Right atrium auricular region (tissue), 2 donors: Measurements from ENCODE around the gene ASTL. TPM values are rescaled to one million over a fixed set of nuclear protein-coding genes. Genes with fewer than 3 reads are reported as not detected.

Experiments
- DNase-seq: peaks from one replicate; pipeline ENCODE4 v3.0.0-alpha.2; 2019; ENCODE audit warnings: low spot score
- H3K27ac ChIP-seq, 2 donors: fragments of 200-600 bp; sonication (generic); 1 replicate in 1 of 2; 2 replicates in 1 of 2; pipeline ENCODE4 v1.5.1; 2016 to 2019
- H3K27me3 ChIP-seq, 2 donors: fragments of 200-600 bp; sonication (generic); one replicate each; pipeline versions ENCODE4 v1.5.1 to v1.6.0; 2017 to 2019
- H3K36me3 ChIP-seq: fragments of 200-600 bp; sonication (generic); one replicate; pipeline ENCODE4 v1.5.1; 2016
- H3K4me1 ChIP-seq, 2 donors: fragments of 200-600 bp; sonication (generic); one replicate each; pipeline versions ENCODE4 v1.5.1 to v1.6.0; 2017 to 2019
- H3K4me3 ChIP-seq, 2 donors: fragments of 200-600 bp; sonication (generic); 1 replicate in 1 of 2; 2 replicates in 1 of 2; pipeline ENCODE4 v1.5.1; 2017 to 2019; ENCODE audit warnings: mild to moderate bottlenecking in 1 of 2, moderate library complexity in 1 of 2
- H3K9me3 ChIP-seq, 2 donors: fragments of 200-600 bp; sonication (generic); one replicate each; pipeline ENCODE4 v1.5.1; 2019
- total RNA-seq, 2 donors: library from RNA; depleted of rRNA; stranded (reverse); fragments of >200 nt; gene quantifications; one replicate each; pipeline ENCODE4 v1.1.0, GENCODE V29; 2016
- TF ChIP-seq, protein P1 (sequence below), 2 donors: fragments of 200-600 bp; sonication (generic); IDR thresholded peaks; one replicate each; pipeline ENCODE4 v1.5.1; 2019; ENCODE audit warnings: antibody characterized with exemption in 2 of 2

ASTL gene
- total RNA-seq, 2 donors from 2014 or later = not detected

- H3K9me3 ChIP-seq = no peaks in the 10 kb centered on the region
- H3K4me3 ChIP-seq = no peak overlapping the region
- no peaks in the 10 kb centered on the region for H3K27me3 ChIP-seq
- no peaks in the 10 kb centered on the region for H3K4me1 ChIP-seq
- TF ChIP-seq, protein P1, sequence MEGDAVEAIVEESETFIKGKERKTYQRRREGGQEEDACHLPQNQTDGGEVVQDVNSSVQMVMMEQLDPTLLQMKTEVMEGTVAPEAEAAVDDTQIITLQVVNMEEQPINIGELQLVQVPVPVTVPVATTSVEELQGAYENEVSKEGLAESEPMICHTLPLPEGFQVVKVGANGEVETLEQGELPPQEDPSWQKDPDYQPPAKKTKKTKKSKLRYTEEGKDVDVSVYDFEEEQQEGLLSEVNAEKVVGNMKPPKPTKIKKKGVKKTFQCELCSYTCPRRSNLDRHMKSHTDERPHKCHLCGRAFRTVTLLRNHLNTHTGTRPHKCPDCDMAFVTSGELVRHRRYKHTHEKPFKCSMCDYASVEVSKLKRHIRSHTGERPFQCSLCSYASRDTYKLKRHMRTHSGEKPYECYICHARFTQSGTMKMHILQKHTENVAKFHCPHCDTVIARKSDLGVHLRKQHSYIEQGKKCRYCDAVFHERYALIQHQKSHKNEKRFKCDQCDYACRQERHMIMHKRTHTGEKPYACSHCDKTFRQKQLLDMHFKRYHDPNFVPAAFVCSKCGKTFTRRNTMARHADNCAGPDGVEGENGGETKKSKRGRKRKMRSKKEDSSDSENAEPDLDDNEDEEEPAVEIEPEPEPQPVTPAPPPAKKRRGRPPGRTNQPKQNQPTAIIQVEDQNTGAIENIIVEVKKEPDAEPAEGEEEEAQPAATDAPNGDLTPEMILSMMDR (IDR thresholded peaks at IDR 0.05) = no peak
- H3K27ac ChIP-seq = no peak overlapping the region
- no peak for DNase-seq
- H3K36me3 ChIP-seq = no peaks in the 10 kb centered on the region
These were observed 15.7 kb upstream of the ASTL start for GRCh38 chr2:96153991-96154431.

DNA sequence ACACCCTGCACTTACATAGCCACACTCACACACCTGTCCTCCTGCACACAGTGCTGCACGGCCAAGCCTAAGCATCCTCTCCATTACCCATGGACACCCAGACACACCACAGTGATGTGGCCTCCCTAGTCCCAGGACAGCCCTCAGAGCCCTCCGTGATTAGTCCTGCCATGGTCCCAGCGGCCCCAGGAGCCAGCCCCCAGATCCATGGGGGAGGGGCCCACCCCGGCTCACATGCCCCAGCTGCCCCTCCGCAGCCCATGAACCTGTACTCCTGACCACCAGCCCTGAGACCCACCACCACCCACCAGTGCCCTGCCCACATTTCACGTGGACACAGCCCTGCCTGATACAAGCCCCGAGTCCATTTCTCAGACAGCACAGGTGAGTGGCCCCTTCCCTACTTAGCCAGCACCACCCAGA is 15.0 kb upstream of the ASTL start:
- Histone ChIP-seq H3K4me3 (no peak overlapping the region), H3K9me3 (no peaks in the 10 kb centered on the region), H3K4me1 (peaks cover 0 to 5% of the 10 kb centered on the region in 2 donors), H3K27ac (no peak overlapping the region), H3K27me3 (no peaks in the 10 kb centered on the region), H3K36me3 (no peaks in the 10 kb centered on the region)
- TF ChIP-seq, protein P1 (IDR thresholded peaks at IDR 0.05) = no peak
- no peak for DNase-seq

- peaks cover 0 to 13% of the 10 kb centered on the region in 2 donors for H3K4me1 ChIP-seq
- no peak overlapping the region for H3K4me3 ChIP-seq
- no peaks in the 10 kb centered on the region for H3K36me3 ChIP-seq
- no peaks in the 10 kb centered on the region for H3K9me3 ChIP-seq
- no peak overlapping the region for H3K27ac ChIP-seq
- H3K27me3 ChIP-seq = no peaks in the 10 kb centered on the region
- TF ChIP-seq, protein P1 (IDR thresholded peaks at IDR 0.05) = no peak
- DNase-seq = no peak
These were observed 14.2 kb upstream of the ASTL start for GRCh38 chr2:96152304-96153161.

DNA sequence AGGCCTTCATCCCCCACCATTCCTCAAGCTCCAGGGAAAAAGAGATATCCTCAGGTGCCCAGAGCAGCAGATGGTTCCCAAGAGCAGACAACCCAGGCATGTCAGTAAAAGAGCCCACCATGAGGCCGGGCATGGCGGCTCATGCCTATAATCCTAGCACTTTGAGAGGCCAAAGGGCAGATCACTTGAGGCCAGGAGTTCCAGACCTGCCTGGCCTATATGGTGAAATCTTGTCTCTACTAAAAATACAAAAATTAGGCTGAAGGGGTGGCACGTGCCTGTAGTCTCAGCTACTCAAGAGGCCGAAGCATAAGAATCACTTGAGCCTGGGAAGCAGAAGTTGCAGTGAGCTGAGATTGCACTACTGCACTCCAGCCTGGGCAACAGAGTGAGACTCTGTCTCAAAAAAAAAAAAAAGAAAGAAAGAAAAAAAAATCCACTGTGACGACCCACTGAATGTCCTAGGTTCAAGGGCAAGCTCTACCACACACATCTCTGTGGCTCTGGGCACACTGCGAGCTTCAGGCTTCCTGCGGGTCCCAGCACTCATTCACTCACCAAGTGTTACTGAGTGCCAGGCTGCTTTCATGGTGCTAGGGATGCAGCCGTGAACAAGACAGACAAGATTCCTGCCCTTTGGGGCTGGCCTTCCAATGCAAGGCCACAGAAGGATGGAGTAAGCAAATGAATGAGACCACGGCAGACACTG is 13.4 kb upstream of the ASTL start:
- Histone ChIP-seq H3K27me3 (no peaks in the 10 kb centered on the region), H3K9me3 (no peaks in the 10 kb centered on the region), H3K4me3 (no peak overlapping the region), H3K27ac (no peak overlapping the region), H3K36me3 (no peaks in the 10 kb centered on the region), H3K4me1 (peaks cover 0 to 21% of the 10 kb centered on the region in 2 donors)
- DNase-seq = no peak
- TF ChIP-seq, protein P1 (IDR thresholded peaks at IDR 0.05) = no peak

DNA sequence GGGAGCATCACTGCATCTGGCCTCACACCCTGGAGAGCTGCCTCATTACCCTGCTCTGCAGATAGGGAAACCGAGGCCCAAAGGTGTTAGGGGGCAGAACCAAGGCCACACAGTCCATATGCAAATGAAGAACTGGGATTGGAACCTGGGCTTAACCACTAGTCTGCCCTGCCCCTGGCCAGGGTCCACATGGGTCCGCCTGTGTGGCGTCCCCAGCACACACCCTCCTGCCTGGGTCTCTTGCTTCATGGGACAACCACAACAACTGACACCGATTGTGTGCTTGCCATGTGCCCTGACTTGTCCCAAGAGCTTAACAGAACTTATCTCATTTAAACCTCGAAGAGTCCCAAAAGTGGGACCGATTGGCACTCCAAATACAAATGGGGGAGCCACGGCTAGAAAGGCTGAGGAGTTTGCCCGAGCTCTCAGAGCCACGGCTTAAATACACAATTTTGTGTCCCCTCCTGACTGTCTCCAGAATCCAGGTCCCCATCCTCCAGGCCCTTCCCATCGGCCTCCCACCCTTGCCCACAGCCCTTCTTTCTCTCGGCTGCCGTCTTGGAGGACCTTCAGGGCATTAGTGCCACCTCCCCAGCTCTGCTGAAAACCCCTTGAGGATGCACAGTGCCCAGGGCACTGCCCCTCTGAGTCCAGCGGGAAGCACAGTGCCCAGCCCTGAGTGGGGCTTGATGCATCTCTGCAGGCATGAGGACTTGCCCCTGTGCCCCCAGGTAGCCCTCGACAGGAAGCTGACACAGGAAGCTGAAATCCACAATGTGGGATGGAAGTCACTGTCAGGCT is 12.7 kb upstream of the ASTL start:
- peaks cover 0 to 28% of the 10 kb centered on the region in 2 donors for H3K4me1 ChIP-seq
- DNase-seq = no peak
- no peak overlapping the region for H3K4me3 ChIP-seq
- TF ChIP-seq, protein P1 (IDR thresholded peaks at IDR 0.05) = no peak
- H3K27me3 ChIP-seq = no peaks in the 10 kb centered on the region
- no peak overlapping the region for H3K27ac ChIP-seq
- no peaks in the 10 kb centered on the region for H3K36me3 ChIP-seq
- no peaks in the 10 kb centered on the region for H3K9me3 ChIP-seq
